SU-DHL-6 (cell line): ENCODE measurements around the gene CSHL1.

ENCODE experiments used
- CTCF ChIP-seq: fragments of 200-600 bp; sonication (generic); IDR thresholded peaks from one replicate; pipeline ENCODE4 v1.5.1; 2017; ENCODE audit warnings: antibody characterized with exemption, mild to moderate bottlenecking, low read length, moderate library complexity; ENCODE audit not compliant: insufficient read depth, poor library complexity, severe bottlenecking
- EZH2phosphoT487 ChIP-seq: fragments of 200-600 bp; sonication (generic), shearing (Covaris generic); conservative IDR thresholded peaks from 2 replicates; pipeline ENCODE4 v1.6.1; 2018; ENCODE audit warnings: mild to moderate bottlenecking, antibody characterized with exemption, low read length, moderate library complexity, mixed read lengths

DNA sequence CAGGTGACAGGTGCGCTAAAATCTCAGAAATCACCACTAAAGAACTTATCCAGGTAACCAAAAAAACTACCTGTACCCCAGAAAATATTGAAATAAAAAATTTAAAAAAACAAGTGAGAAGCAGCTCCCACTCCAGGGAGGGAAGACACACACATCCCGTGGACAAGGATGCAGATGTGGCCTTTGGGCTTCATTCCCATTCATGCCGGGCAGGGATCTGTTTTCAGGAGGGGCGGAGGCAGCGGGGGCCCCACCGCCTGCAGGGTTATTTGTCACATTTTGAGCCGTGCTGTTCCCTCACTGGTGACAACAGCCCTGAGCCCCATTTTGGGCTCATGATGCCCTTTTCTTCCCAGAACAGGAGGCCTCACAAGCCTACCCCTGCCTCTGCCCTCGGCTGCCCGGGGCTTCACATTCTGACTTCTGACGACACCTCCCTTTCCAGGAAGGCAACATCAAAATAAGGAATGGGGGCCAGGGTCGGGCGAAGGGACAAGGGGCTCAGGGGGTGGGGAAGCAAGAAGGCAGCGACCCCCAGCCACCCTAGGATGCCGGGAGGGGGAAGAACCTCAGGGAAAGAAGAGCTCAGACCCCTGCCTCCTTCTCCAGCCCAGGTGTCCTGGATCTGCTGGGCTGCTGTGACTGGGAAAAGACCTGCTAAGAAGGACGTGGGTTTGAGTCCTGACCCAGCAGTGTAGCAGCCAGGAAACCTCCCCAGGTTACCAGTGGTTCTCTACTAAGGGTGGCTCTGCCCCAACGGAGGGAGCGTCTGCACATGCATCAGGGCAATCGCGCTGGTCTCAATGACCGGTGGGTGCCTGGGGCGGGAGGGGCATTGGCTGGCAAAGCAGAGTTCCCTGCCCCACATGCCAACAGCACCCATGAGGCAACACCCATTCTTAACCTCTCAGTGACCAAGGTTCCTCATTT lies 23.4 kb upstream of the CSHL1 start:
- TF ChIP-seq CTCF (no peak), EZH2phosphoT487 (no peak)
